IMR-90 (cell line): ENCODE measurements around the gene ZNF202. TPM values are rescaled to one million over a fixed set of nuclear protein-coding genes. Genes with fewer than 3 reads are reported as not detected.

Source experiments
- ATAC-seq: fragments of 200-7000 bp; cut with Tn5 transposase; 2 replicates; pipeline ENCODE4 v1.9.1; 2020; ENCODE audit warnings: low read depth, mild to moderate bottlenecking, moderate library complexity
- BruUV-seq: library from RNA; stranded (reverse); fragments of 400-500 nt; replicated peaks from 2 replicates; lab custom pipeline; 2021; lab: Mats Ljungman, UMichigan
- CTCF ChIA-PET: fragments of 300-600 bp; formaldehyde crosslinking; extraction: SDS; loops from one replicate; lab custom pipeline; 2021; ENCODE audit warnings: antibody characterized with exemption; lab: Yijun Ruan, JAX
- POLR2A ChIA-PET: fragments of 300-600 bp; sonication (Branson Sonifier 250); formaldehyde crosslinking; loops from one replicate; lab custom pipeline; 2022; ENCODE audit warnings: antibody characterized with exemption; ENCODE audit not compliant: unreplicated experiment; lab: Charles Lee
- DNase-seq: peaks from one replicate; pipeline ENCODE4 v3.0.0; 2013
- H2AFZ ChIP-seq: replicated peaks from 2 replicates; pipeline ENCODE3; 2013; ENCODE audit warnings: low read length, mild to moderate bottlenecking; ENCODE audit not compliant: poor library complexity
- H2AK5ac ChIP-seq: 2 replicates; pipeline ENCODE4 v1.6.1; 2013; ENCODE audit warnings: low read depth, low read length, inconsistent platforms
- H2AK9ac ChIP-seq: replicated peaks from 2 replicates; pipeline ENCODE3; 2013; ENCODE audit warnings: mild to moderate bottlenecking, low read depth, low read length, moderate library complexity; ENCODE audit not compliant: poor library complexity
- H2BK120ac ChIP-seq: 2 replicates; pipeline ENCODE4 v1.6.1; 2013; ENCODE audit warnings: low read depth, low read length, inconsistent platforms
- H2BK15ac ChIP-seq: 3 replicates; pipeline ENCODE4 v1.6.1; 2013; ENCODE audit warnings: low read depth, low read length, inconsistent platforms
- H2BK20ac ChIP-seq: 2 replicates; pipeline ENCODE4 v1.6.1; 2013; ENCODE audit warnings: low read depth, mild to moderate bottlenecking, inconsistent platforms, low read length, moderate library complexity
- H2BK5ac ChIP-seq: 2 replicates; pipeline ENCODE4 v1.6.1; 2013; ENCODE audit warnings: mild to moderate bottlenecking, low read depth, low read length, inconsistent platforms; ENCODE audit not compliant: poor library complexity, severe bottlenecking
- H3K14ac ChIP-seq: replicated peaks from 2 replicates; pipeline ENCODE4 v1.6.1; 2013; ENCODE audit warnings: low read depth, low read length, inconsistent platforms
- H3K18ac ChIP-seq: 2 replicates; pipeline ENCODE4 v1.6.1; 2013; ENCODE audit warnings: low read depth, low read length, control low read depth
- H3K23ac ChIP-seq: 2 replicates; pipeline ENCODE4 v1.6.1; 2013; ENCODE audit warnings: low read depth, low read length, inconsistent platforms
- H3K27ac ChIP-seq: 2 replicates; pipeline ENCODE4 v1.5.1; 2013; ENCODE audit warnings: mild to moderate bottlenecking, control low read depth, low read length; ENCODE audit not compliant: insufficient read depth
- H3K27me3 ChIP-seq: 2 replicates; pipeline ENCODE4 v1.6.1; 2013; ENCODE audit warnings: low read length; ENCODE audit not compliant: control insufficient read depth, insufficient read depth
- H3K36me3 ChIP-seq: 2 replicates; pipeline ENCODE4 v1.6.1; 2013; ENCODE audit warnings: low read length, mixed read lengths; ENCODE audit not compliant: control insufficient read depth, insufficient read depth
- H3K4ac ChIP-seq: 2 replicates; pipeline ENCODE4 v1.6.1; 2013; ENCODE audit warnings: low read depth, low read length, inconsistent platforms
- H3K4me1 ChIP-seq: 2 replicates; pipeline ENCODE4 v1.6.1; 2013; ENCODE audit warnings: low read length, mixed read lengths; ENCODE audit not compliant: control insufficient read depth, insufficient read depth
- H3K4me2 ChIP-seq: 2 replicates; pipeline ENCODE4 v1.6.1; 2013; ENCODE audit warnings: low read depth, mild to moderate bottlenecking, control low read depth, low read length, moderate library complexity
- H3K4me3 ChIP-seq: 2 replicates; pipeline ENCODE4 v1.5.1; 2013; ENCODE audit warnings: low read depth, mild to moderate bottlenecking, control low read depth, low read length, moderate library complexity; ENCODE audit not compliant: insufficient read depth
- H3K56ac ChIP-seq: 2 replicates; pipeline ENCODE4 v1.6.1; 2013; ENCODE audit warnings: low read length, inconsistent platforms; ENCODE audit not compliant: insufficient read depth; ENCODE audit errors: extremely low read depth
- H3K79me1 ChIP-seq, 2 experiments: 2 replicates each; pipeline ENCODE4 v1.6.1; 2013; ENCODE audit warnings: low read length in 2 of 2, inconsistent platforms in 1 of 2, low read depth in 1 of 2
- H3K9ac ChIP-seq: 2 replicates; pipeline ENCODE4 v1.6.1; 2013; ENCODE audit warnings: low read depth, low read length, control low read depth
- H3K9me1 ChIP-seq: 2 replicates; pipeline ENCODE4 v1.6.1; 2013; ENCODE audit warnings: low read length, inconsistent platforms; ENCODE audit not compliant: insufficient read depth
- H3K9me3 ChIP-seq: 2 replicates; pipeline ENCODE4 v1.6.1; 2013; ENCODE audit warnings: low read length; ENCODE audit not compliant: control insufficient read depth, insufficient read depth
- H4K20me1 ChIP-seq: 2 replicates; pipeline ENCODE4 v1.6.1; 2013; ENCODE audit warnings: low read length, inconsistent platforms; ENCODE audit not compliant: insufficient read depth
- H4K5ac ChIP-seq: 2 replicates; pipeline ENCODE4 v1.6.1; 2013; ENCODE audit warnings: mild to moderate bottlenecking, low read depth, low read length, control low read depth
- H4K8ac ChIP-seq, 2 experiments: 2 replicates each; pipeline ENCODE4 v1.6.1; 2013; ENCODE audit warnings: low read depth in 2 of 2, low read length in 2 of 2, control low read depth in 1 of 2, inconsistent platforms in 1 of 2
- H4K91ac ChIP-seq: 2 replicates; pipeline ENCODE4 v1.6.1; 2013; ENCODE audit warnings: low read depth, low read length, inconsistent platforms; ENCODE audit not compliant: insufficient read depth
- CEBPB ChIP-seq: IDR thresholded peaks from 2 replicates; pipeline ENCODE4 v1.6.1; 2012; ENCODE audit warnings: low read depth, low read length, improper control_type of control experiment
- FOS ChIP-seq: fragments of 150-350 bp; IDR thresholded peaks from 2 replicates; pipeline ENCODE4 v1.6.1; 2016; ENCODE audit warnings: low read depth, low read length
- MAFK ChIP-seq: IDR thresholded peaks from 2 replicates; pipeline ENCODE4 v1.6.1; 2012; ENCODE audit warnings: low read depth, low read length, improper control_type of control experiment
- MAZ ChIP-seq: IDR thresholded peaks from 2 replicates; pipeline ENCODE4 v1.6.1; 2012; ENCODE audit warnings: low read depth, mild to moderate bottlenecking, low read length, improper control_type of control experiment, moderate library complexity, borderline replicate concordance
- MXI1 ChIP-seq: IDR thresholded peaks from 2 replicates; pipeline ENCODE4 v1.6.1; 2012; ENCODE audit warnings: low read depth, mild to moderate bottlenecking, low read length, moderate library complexity, borderline replicate concordance
- NFE2L2 ChIP-seq: fragments of 150-350 bp; IDR thresholded peaks from 2 replicates; pipeline ENCODE4 v1.6.1; 2016; ENCODE audit warnings: low read depth, mild to moderate bottlenecking, low read length
- RAD21 ChIP-seq: IDR thresholded peaks from 2 replicates; pipeline ENCODE4 v1.6.1; 2012; ENCODE audit warnings: low read length, improper control_type of control experiment
- WGBS, 2 experiments: methylation state at CpG; one replicate each; pipeline versions ENCODE4 v1.1.5 to v1.1.7; 2013; ENCODE audit warnings: missing lambda C conversion rate in 2 of 2; ENCODE audit not compliant: insufficient read length in 1 of 2; ENCODE audit errors: extremely low coverage in 2 of 2; 5-methylcytosine and 5-hydroxymethylcytosine counted together
- dilution Hi-C: fragments of 300-500 bp; cut with HindIII; formaldehyde crosslinking; loops from one replicate; pipeline ENCODE4 v1.14.3; 2018; ENCODE audit warnings: low sequenced_read_pairs; ENCODE audit not compliant: unreplicated experiment
- in situ Hi-C: fragments of 300-500 bp; cut with MboI; formaldehyde crosslinking; loops from 3 replicates; pipeline ENCODE4 v1.14.3; 2019; ENCODE audit warnings: low sequenced_read_pairs, inconsistent platforms, mixed read lengths
- intact Hi-C: fragments of 100-400 bp; cut with micrococcal nuclease; formaldehyde crosslinking; loops from 2 replicates; pipeline ENCODE4 v1.10.0; 2022
- polyA plus RNA-seq, 3 experiments: library from polyadenylated mRNA; depleted of rRNA; stranded (reverse); fragments of >200 nt; gene quantifications; 2 replicates each; pipeline ENCODE4 v1.2.3, GENCODE V29; 2012; ENCODE audit warnings: low replicate concordance in 1 of 3
- total RNA-seq: library from RNA; depleted of rRNA; stranded (reverse); fragments of >200 nt; gene quantifications from 2 replicates; pipeline ENCODE4 v1.2.3, GENCODE V29; 2012
- TF ChIP-seq, protein P1 (sequence below): conservative IDR thresholded peaks from 2 replicates; pipeline ENCODE4 v1.5.1; 2012; ENCODE audit warnings: mild to moderate bottlenecking, low read depth, low read length, improper control_type of control experiment
- TF ChIP-seq, protein P2 (sequence below): fragments of 150-350 bp; IDR thresholded peaks from 2 replicates; pipeline ENCODE4 v1.6.1; 2017; ENCODE audit warnings: mild to moderate bottlenecking, antibody characterized with exemption, low read length, low read depth
- TF ChIP-seq, protein P3 (sequence below): fragments of 150-350 bp; IDR thresholded peaks from 2 replicates; pipeline ENCODE4 v1.6.1; 2016; ENCODE audit warnings: low read depth, mild to moderate bottlenecking, low read length, moderate library complexity, borderline replicate concordance

Gene ZNF202
- total and polyA plus RNA-seq, 2 of the 4 experiments (the other 2 are of a cell fraction) = 7.7 to 8.2 TPM

DNA sequence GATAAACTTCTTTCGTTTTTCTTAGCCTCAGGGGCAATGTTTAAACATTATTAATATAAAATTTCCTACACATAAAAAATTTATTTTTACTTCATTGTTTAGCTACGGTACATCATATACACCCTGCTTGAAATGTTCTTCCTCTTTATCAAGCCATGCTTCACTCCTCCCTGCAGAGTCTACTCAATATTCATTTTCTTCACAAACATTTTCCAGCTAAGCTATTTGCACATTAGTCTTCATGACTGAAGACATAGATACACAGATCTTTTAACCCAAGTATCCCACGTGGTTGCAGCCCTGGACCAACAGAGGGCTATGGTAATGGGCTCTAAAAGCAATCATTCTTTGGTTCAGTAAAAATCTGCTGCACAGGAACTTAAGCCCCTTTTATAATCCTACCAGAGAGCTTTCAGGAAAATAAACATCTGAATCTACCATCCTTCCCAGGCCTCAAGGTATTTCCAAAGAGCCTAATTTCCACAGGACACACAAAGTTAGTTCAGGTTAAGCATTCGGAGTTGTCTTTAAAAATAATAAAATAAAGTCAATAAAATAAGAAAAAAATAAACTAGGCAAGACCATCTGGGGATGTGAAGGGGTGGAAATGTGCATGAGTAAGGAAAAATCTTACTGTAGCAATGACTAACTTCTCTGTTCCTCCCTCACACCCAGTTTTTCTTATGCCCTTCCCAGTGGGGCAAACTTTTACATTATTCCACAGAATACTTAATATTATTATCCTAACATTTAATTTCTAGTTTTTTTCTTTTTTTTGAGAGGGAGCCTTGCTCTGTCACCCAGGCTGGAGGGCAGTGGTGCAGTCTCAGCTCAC, 34.5 kb upstream of the ZNF202 start:
- H3K18ac ChIP-seq = no peak overlapping the region
- H3K4me2 ChIP-seq = no peak overlapping the region
- no TSS peak for BruUV-seq
- no peak overlapping the region for H3K4ac ChIP-seq
- H3K27ac ChIP-seq = no peak overlapping the region
- no peak overlapping the region for H2BK120ac ChIP-seq
- no peak overlapping the region for H2BK5ac ChIP-seq
- no peak overlapping the region for H4K8ac ChIP-seq
- H2AK9ac ChIP-seq = no peak overlapping the region
- H3K9me1 ChIP-seq = no peaks in the 10 kb centered on the region
- H3K4me3 ChIP-seq = no peak overlapping the region
- H4K20me1 ChIP-seq = no peaks in the 10 kb centered on the region
- no peak overlapping the region for H2AFZ ChIP-seq
- in situ Hi-C loops (no loop called here), intact Hi-C loops (no loop called here), dilution Hi-C loops (no loop called here)
- no peaks in the 10 kb centered on the region for H3K79me1 ChIP-seq
- no peak overlapping the region for H2BK15ac ChIP-seq
- DNase-seq = no peak
- no peak overlapping the region for H4K91ac ChIP-seq
- no peak overlapping the region for H3K9ac ChIP-seq
- no peak overlapping the region for H2AK5ac ChIP-seq
- ATAC-seq = no peak
- WGBS, 2 experiments = no CpG with 5 or more reads among the region's 4 CpGs
- TF ChIP-seq MXI1 = no peak
- no peak for TF ChIP-seq MAFK
- TF ChIP-seq RAD21 = no peak
- TF ChIP-seq, protein P1, sequence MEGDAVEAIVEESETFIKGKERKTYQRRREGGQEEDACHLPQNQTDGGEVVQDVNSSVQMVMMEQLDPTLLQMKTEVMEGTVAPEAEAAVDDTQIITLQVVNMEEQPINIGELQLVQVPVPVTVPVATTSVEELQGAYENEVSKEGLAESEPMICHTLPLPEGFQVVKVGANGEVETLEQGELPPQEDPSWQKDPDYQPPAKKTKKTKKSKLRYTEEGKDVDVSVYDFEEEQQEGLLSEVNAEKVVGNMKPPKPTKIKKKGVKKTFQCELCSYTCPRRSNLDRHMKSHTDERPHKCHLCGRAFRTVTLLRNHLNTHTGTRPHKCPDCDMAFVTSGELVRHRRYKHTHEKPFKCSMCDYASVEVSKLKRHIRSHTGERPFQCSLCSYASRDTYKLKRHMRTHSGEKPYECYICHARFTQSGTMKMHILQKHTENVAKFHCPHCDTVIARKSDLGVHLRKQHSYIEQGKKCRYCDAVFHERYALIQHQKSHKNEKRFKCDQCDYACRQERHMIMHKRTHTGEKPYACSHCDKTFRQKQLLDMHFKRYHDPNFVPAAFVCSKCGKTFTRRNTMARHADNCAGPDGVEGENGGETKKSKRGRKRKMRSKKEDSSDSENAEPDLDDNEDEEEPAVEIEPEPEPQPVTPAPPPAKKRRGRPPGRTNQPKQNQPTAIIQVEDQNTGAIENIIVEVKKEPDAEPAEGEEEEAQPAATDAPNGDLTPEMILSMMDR = no peak
- no peak for TF ChIP-seq NFE2L2
- no peak for TF ChIP-seq CEBPB
- TF ChIP-seq MAZ = no peak
- TF ChIP-seq, protein P2, sequence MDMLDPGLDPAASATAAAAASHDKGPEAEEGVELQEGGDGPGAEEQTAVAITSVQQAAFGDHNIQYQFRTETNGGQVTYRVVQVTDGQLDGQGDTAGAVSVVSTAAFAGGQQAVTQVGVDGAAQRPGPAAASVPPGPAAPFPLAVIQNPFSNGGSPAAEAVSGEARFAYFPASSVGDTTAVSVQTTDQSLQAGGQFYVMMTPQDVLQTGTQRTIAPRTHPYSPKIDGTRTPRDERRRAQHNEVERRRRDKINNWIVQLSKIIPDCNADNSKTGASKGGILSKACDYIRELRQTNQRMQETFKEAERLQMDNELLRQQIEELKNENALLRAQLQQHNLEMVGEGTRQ = no peak
- TF ChIP-seq, protein P3, sequence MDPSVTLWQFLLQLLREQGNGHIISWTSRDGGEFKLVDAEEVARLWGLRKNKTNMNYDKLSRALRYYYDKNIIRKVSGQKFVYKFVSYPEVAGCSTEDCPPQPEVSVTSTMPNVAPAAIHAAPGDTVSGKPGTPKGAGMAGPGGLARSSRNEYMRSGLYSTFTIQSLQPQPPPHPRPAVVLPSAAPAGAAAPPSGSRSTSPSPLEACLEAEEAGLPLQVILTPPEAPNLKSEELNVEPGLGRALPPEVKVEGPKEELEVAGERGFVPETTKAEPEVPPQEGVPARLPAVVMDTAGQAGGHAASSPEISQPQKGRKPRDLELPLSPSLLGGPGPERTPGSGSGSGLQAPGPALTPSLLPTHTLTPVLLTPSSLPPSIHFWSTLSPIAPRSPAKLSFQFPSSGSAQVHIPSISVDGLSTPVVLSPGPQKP = no peak
- TF ChIP-seq FOS = no peak
- H2BK20ac ChIP-seq = no peak overlapping the region
- no peaks in the 10 kb centered on the region for H3K4me1 ChIP-seq
- no peak overlapping the region for H3K14ac ChIP-seq
- no peaks in the 10 kb centered on the region; the same call in 1 of the 2 replicates for H3K27me3 ChIP-seq
- H3K56ac ChIP-seq = no peak overlapping the region
- no peak overlapping the region for H4K5ac ChIP-seq
- H3K23ac ChIP-seq = no peak overlapping the region
- CTCF ChIA-PET = no interaction called here
- no peaks in the 10 kb centered on the region for H3K9me3 ChIP-seq
- no peaks in the 10 kb centered on the region for H3K36me3 ChIP-seq
- POLR2A ChIA-PET = no interaction called here
